MM.1S (cell line): Measurements from ENCODE around the gene SLIT1.

Source experiments
- EZH2 ChIP-seq: fragments of 300-600 bp; sonication (generic); optimal IDR thresholded peaks from 2 replicates; pipeline ENCODE3; 2017; ENCODE audit warnings: low read depth, mild to moderate bottlenecking, antibody characterized with exemption, low read length, mixed read lengths
- EZH2phosphoT487 ChIP-seq: fragments of 300-600 bp; sonication (generic); IDR thresholded peaks from 2 replicates; pipeline ENCODE4 v1.6.1; 2018; ENCODE audit warnings: antibody characterized with exemption, low read length
- TF ChIP-seq, protein P1 (sequence below): fragments of 300-600 bp; sonication (generic); IDR thresholded peaks from 2 replicates; pipeline ENCODE4 v1.5.1; 2016; ENCODE audit warnings: antibody characterized with exemption, low read length, mixed read lengths

GRCh38 chr10:97220355-97220754 lies 34.6 kb upstream of the SLIT1 start:
- TF ChIP-seq, protein P1, sequence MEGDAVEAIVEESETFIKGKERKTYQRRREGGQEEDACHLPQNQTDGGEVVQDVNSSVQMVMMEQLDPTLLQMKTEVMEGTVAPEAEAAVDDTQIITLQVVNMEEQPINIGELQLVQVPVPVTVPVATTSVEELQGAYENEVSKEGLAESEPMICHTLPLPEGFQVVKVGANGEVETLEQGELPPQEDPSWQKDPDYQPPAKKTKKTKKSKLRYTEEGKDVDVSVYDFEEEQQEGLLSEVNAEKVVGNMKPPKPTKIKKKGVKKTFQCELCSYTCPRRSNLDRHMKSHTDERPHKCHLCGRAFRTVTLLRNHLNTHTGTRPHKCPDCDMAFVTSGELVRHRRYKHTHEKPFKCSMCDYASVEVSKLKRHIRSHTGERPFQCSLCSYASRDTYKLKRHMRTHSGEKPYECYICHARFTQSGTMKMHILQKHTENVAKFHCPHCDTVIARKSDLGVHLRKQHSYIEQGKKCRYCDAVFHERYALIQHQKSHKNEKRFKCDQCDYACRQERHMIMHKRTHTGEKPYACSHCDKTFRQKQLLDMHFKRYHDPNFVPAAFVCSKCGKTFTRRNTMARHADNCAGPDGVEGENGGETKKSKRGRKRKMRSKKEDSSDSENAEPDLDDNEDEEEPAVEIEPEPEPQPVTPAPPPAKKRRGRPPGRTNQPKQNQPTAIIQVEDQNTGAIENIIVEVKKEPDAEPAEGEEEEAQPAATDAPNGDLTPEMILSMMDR = no peak
- no peak for TF ChIP-seq EZH2
- no peak for TF ChIP-seq EZH2phosphoT487
